AG04450 (cell line): Measurements from ENCODE around the gene GDF15. TPM values are rescaled to one million over a fixed set of nuclear protein-coding genes. Genes with fewer than 3 reads are reported as not detected.

Source experiments
- CTCF ChIA-PET: fragments of 300-600, 350-600 bp; formaldehyde crosslinking; extraction: SDS; loops from one replicate; lab custom pipeline; 2022; ENCODE audit warnings: antibody characterized with exemption, inconsistent platforms; lab: Charles Lee
- POLR2A ChIA-PET: fragments of 350-600 bp; formaldehyde crosslinking; extraction: SDS; loops from one replicate; lab custom pipeline; 2021; ENCODE audit warnings: antibody characterized with exemption, inconsistent platforms; lab: Yijun Ruan, JAX
- DNase-seq: peaks from one replicate; pipeline ENCODE4 v3.0.0-alpha.2; 2011; ENCODE audit warnings: low read depth, low spot score
- H3K27ac ChIP-seq: one replicate; pipeline ENCODE4 v1.5.1; 2012; ENCODE audit warnings: low read depth, low read length, control low read depth
- H3K27me3 ChIP-seq: one replicate; pipeline ENCODE4 v1.6.0; 2012; ENCODE audit warnings: low read length; ENCODE audit not compliant: control insufficient read depth, insufficient read depth
- H3K4me3 ChIP-seq: 2 replicates; pipeline ENCODE4 v1.5.1; 2011; ENCODE audit warnings: mild to moderate bottlenecking, low read depth, low read length, control low read depth
- H3K9me3 ChIP-seq: 2 replicates; pipeline ENCODE4 v1.5.1; 2012; ENCODE audit warnings: low read length; ENCODE audit not compliant: control insufficient read depth, insufficient read depth
- polyA plus RNA-seq: library from polyadenylated mRNA; depleted of rRNA; stranded (reverse); fragments of >200 nt; gene quantifications from 2 replicates; pipeline ENCODE4 v1.2.3, GENCODE V29; 2011
- TF ChIP-seq, protein P1 (sequence below): IDR thresholded peaks from 2 replicates; pipeline ENCODE4 v1.5.1; 2011; ENCODE audit warnings: low read depth, low read length, control low read depth, inconsistent platforms

Gene GDF15
- polyA plus RNA-seq, 1 experiment: 25.0 TPM

- ChIA-PET POLR2A (no interaction called here), CTCF (no interaction called here)
- no peak for DNase-seq
- Histone ChIP-seq H3K27me3 (no peaks in the 10 kb centered on the region), H3K9me3 (no peaks in the 10 kb centered on the region), H3K27ac (peak overlapping the region; percentile 70), H3K4me3 (0 out of 2 replicates have a peak overlapping the region, but pooled peaks have one; percentile 22)
- TF ChIP-seq, protein P1, sequence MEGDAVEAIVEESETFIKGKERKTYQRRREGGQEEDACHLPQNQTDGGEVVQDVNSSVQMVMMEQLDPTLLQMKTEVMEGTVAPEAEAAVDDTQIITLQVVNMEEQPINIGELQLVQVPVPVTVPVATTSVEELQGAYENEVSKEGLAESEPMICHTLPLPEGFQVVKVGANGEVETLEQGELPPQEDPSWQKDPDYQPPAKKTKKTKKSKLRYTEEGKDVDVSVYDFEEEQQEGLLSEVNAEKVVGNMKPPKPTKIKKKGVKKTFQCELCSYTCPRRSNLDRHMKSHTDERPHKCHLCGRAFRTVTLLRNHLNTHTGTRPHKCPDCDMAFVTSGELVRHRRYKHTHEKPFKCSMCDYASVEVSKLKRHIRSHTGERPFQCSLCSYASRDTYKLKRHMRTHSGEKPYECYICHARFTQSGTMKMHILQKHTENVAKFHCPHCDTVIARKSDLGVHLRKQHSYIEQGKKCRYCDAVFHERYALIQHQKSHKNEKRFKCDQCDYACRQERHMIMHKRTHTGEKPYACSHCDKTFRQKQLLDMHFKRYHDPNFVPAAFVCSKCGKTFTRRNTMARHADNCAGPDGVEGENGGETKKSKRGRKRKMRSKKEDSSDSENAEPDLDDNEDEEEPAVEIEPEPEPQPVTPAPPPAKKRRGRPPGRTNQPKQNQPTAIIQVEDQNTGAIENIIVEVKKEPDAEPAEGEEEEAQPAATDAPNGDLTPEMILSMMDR: no peak
These were observed 40.4 kb downstream of the GDF15 start for GRCh38 chr19:18426416-18426767.

GRCh38 chr19:18427080-18427742 lies 41.3 kb downstream of the GDF15 start:
- TF ChIP-seq, protein P1: no peak
- H3K9me3 ChIP-seq: no peaks in the 10 kb centered on the region
- H3K27me3 ChIP-seq: no peaks in the 10 kb centered on the region
- CTCF ChIA-PET: interaction anchor here (1.1 kb wide), 1 partner anchor 148 kb away, joined by 4 read pairs; no protein-coding TSS in a partner anchor
- H3K4me3 ChIP-seq: no peak overlapping the region
- H3K27ac ChIP-seq: no peak overlapping the region
- DNase-seq: no peak
- POLR2A ChIA-PET: no interaction called here

- ChIA-PET CTCF (interaction anchor here (1.1 kb wide), 1 partner anchor 148 kb away, joined by 4 read pairs; no protein-coding TSS in a partner anchor), POLR2A (interaction anchor here (1.6 kb wide), 1 partner anchor 9 kb away, joined by 6 read pairs; the partner anchor contains the start of gene SSBP4)
- no peak overlapping the region for H3K27ac ChIP-seq
- no peaks in the 10 kb centered on the region for H3K9me3 ChIP-seq
- DNase-seq: no peak
- TF ChIP-seq, protein P1: no peak
- H3K27me3 ChIP-seq: no peaks in the 10 kb centered on the region
- no peak overlapping the region for H3K4me3 ChIP-seq
These were observed 41.8 kb downstream of the GDF15 start for GRCh38 chr19:18427743-18428113.

DNA sequence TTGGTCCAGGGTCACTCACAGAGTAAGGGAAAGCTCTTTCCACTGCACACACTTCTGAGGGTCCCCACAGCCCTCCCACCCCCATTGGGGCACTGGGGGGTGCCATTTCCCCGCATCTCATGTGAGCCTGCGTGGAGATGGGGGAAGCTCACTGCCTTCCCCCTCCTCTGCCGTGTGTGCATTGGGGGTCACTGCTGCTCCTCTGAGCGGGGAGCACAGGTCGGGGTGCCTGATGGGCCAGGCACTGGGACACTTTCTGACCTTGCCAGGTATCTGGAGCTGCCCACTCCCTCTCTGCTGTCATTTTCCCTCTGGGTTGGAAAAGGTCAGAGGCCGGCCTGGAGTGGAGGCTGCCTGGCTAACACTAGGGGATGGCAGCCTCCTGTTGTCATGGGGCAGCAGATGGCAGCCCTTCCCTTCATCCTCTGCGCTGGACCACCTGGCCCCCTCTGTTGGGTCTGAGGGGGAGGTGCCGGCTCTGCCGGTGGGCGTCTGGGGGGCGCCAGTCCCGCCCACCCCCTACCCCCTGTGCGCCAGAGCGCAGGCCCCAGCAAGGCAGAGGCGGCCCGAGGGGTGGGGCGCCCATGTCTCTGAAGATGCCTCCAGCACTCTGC lies 42.3 kb downstream of the GDF15 start:
- no peak for DNase-seq
- H3K4me3 ChIP-seq: no peak overlapping the region
- H3K9me3 ChIP-seq: no peaks in the 10 kb centered on the region
- ChIA-PET POLR2A (interaction anchor here (1.6 kb wide), 1 partner anchor 9 kb away, joined by 6 read pairs; the partner anchor contains the start of gene SSBP4), CTCF (interaction anchor here (1.1 kb wide), 1 partner anchor 149 kb away, joined by 4 read pairs; no protein-coding TSS in a partner anchor)
- TF ChIP-seq, protein P1: no peak
- no peak overlapping the region for H3K27ac ChIP-seq
- no peaks in the 10 kb centered on the region for H3K27me3 ChIP-seq
